ENCODE results near the gene PUS10.
"Not testable (repeated sequence)": the region's sequence is repeated elsewhere in the genome, so short reads cannot be mapped to it uniquely, and the experiment has no call there.

The PUS10 gene

GRCh38 chr2:61016392-61017002 is 1.6 kb downstream of the PUS10 start:
- DNase-seq (ENCODE audit: low read depth, low spot score) = no peak
- Histone ChIP-seq H3K4me3 (peak overlapping the region; percentile 91), H3K36me3 (ENCODE audit: insufficient read depth, low read length) (peaks cover 12% of the 10 kb centered on the region), H3K9me3 (ENCODE audit: low read depth, low read length) (no peaks in the 10 kb centered on the region), H3K9ac (ENCODE audit: insufficient read length) (peak overlapping the region; percentile 90), H3K27ac (peak overlapping the region; percentile 97)
- TF ChIP-seq EZH2 (IDR thresholded peaks at IDR 0.05) (no peak), POLR2AphosphoS5 (IDR thresholded peaks at IDR 0.05; ENCODE audit: borderline replicate concordance, low read depth, low read length) (no peak), FOXP2 (optimal IDR thresholded peaks at IDR 0.05; ENCODE audit: control extremely low read depth, extremely low read length, insufficient read depth) (no peak)

DNA sequence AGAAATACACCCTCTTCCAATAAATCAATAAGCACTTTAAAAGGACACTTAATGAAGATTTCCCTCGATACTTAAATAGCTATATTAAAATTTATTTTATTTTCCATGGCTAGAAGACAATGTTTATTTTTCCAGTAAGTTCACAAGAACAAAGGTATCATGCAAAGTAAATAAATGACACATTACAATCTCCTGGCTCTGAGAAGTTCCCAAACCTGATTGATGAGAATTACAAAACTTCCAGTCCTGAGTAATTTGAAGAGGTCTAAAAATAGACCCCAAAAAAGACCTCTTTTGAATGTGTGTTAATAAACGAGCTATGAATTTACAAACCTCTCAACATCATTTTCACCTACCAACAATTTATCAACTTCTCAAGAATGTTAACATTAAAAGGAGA is 2.1 kb downstream of the PUS10 start:
- no peaks in the 10 kb centered on the region for H3K9me3 ChIP-seq (ENCODE audit: low read depth, low read length)
- H3K9ac ChIP-seq (ENCODE audit: insufficient read length) = peak overlapping the region; percentile 90
- no peak for TF ChIP-seq EZH2 (IDR thresholded peaks at IDR 0.05)
- TF ChIP-seq FOXP2 (optimal IDR thresholded peaks at IDR 0.05; ENCODE audit: control extremely low read depth, extremely low read length, insufficient read depth) = no peak
- TF ChIP-seq POLR2AphosphoS5 (IDR thresholded peaks at IDR 0.05; ENCODE audit: borderline replicate concordance, low read depth, low read length) = no peak
- H3K4me3 ChIP-seq = peak overlapping the region; percentile 91
- no peak for DNase-seq (ENCODE audit: low read depth, low spot score)
- H3K36me3 ChIP-seq (ENCODE audit: insufficient read depth, low read length) = peaks cover 7% of the 10 kb centered on the region
- H3K27ac ChIP-seq = no peak overlapping the region

- Histone ChIP-seq H3K9ac (ENCODE audit: insufficient read length) (no peak overlapping the region), H3K4me3 (no peak overlapping the region), H3K36me3 (ENCODE audit: insufficient read depth, low read length) (no peaks in the 10 kb centered on the region), H3K9me3 (ENCODE audit: low read depth, low read length) (no peaks in the 10 kb centered on the region), H3K27ac (no peak overlapping the region)
- no peak for DNase-seq (ENCODE audit: low read depth, low spot score)
- TF ChIP-seq FOXP2 (optimal IDR thresholded peaks at IDR 0.05; ENCODE audit: control extremely low read depth, extremely low read length, insufficient read depth) (no peak), POLR2AphosphoS5 (IDR thresholded peaks at IDR 0.05; ENCODE audit: borderline replicate concordance, low read depth, low read length) (no peak), EZH2 (IDR thresholded peaks at IDR 0.05) (no peak)
These were observed 3.3 kb downstream of the PUS10 start for GRCh38 chr2:61014763-61015162.

GRCh38 chr2:61013382-61013781 is 4.7 kb downstream of the PUS10 start:
- Histone ChIP-seq H3K27ac (no peak overlapping the region), H3K36me3 (ENCODE audit: insufficient read depth, low read length) (no peaks in the 10 kb centered on the region), H3K9ac (ENCODE audit: insufficient read length) (no peak overlapping the region), H3K4me3 (no peak overlapping the region), H3K9me3 (ENCODE audit: low read depth, low read length) (no peaks in the 10 kb centered on the region)
- no peak for DNase-seq (ENCODE audit: low read depth, low spot score)
- TF ChIP-seq FOXP2 (optimal IDR thresholded peaks at IDR 0.05; ENCODE audit: control extremely low read depth, extremely low read length, insufficient read depth) (no peak), EZH2 (IDR thresholded peaks at IDR 0.05) (no peak), POLR2AphosphoS5 (IDR thresholded peaks at IDR 0.05; ENCODE audit: borderline replicate concordance, low read depth, low read length) (no peak)

GRCh38 chr2:61012303-61012702 is 5.8 kb downstream of the PUS10 start:
- H3K27ac ChIP-seq; DNase-seq (ENCODE audit: low read depth, low spot score); H3K9ac ChIP-seq (ENCODE audit: insufficient read length); H3K36me3 ChIP-seq (ENCODE audit: insufficient read depth, low read length); H3K4me3 ChIP-seq; H3K9me3 ChIP-seq (ENCODE audit: low read depth, low read length): not testable (repeated sequence)

DNA sequence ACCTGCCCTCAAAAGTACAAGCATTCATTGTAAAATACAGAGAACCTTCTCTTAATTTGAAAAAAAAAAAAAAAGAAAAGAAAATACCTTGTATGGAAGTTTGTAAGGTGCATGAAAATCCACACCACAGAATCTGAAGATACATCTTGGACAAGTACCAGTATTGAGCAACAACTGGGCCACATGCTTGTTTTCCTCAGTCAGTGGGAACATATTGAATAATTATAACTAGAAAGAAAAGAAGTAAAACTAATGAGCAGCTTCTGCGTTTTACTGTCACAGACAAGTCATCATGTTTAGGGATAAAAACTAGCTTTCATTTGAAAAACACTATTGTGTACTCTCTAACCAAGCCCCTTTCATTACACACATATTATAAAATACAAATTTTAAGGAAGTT is 6.4 kb downstream of the PUS10 start:
- no peak overlapping the region for H3K27ac ChIP-seq

GRCh38 chr2:61009355-61009754 is 8.7 kb downstream of the PUS10 start:
- Histone ChIP-seq H3K4me3 (no peak overlapping the region), H3K9ac (ENCODE audit: insufficient read length) (no peak overlapping the region), H3K9me3 (ENCODE audit: low read depth, low read length) (no peaks in the 10 kb centered on the region), H3K36me3 (ENCODE audit: insufficient read depth, low read length) (no peaks in the 10 kb centered on the region), H3K27ac (no peak overlapping the region)
- no peak for DNase-seq (ENCODE audit: low read depth, low spot score)
- TF ChIP-seq FOXP2 (optimal IDR thresholded peaks at IDR 0.05; ENCODE audit: control extremely low read depth, extremely low read length, insufficient read depth) (no peak), EZH2 (IDR thresholded peaks at IDR 0.05) (no peak), POLR2AphosphoS5 (IDR thresholded peaks at IDR 0.05; ENCODE audit: borderline replicate concordance, low read depth, low read length) (no peak)

More for the DNA sequence above, 6.4 kb downstream of the PUS10 start:
- TF ChIP-seq FOXP2 (optimal IDR thresholded peaks at IDR 0.05; ENCODE audit: control extremely low read depth, extremely low read length, insufficient read depth) = no peak
- TF ChIP-seq POLR2AphosphoS5 (IDR thresholded peaks at IDR 0.05; ENCODE audit: borderline replicate concordance, low read depth, low read length) = no peak
- no peak for TF ChIP-seq EZH2 (IDR thresholded peaks at IDR 0.05)
- Histone ChIP-seq H3K4me3 (no peak overlapping the region), H3K36me3 (ENCODE audit: insufficient read depth, low read length) (no peaks in the 10 kb centered on the region), H3K9ac (ENCODE audit: insufficient read length) (no peak overlapping the region), H3K9me3 (ENCODE audit: low read depth, low read length) (no peaks in the 10 kb centered on the region)
- DNase-seq (ENCODE audit: low read depth, low spot score) = no peak

GRCh38 chr2:61006486-61007105 is 11.5 kb downstream of the PUS10 start:
- Histone ChIP-seq H3K9me3 (ENCODE audit: low read depth, low read length) (no peaks in the 10 kb centered on the region), H3K9ac (ENCODE audit: insufficient read length) (no peak overlapping the region), H3K4me3 (no peak overlapping the region), H3K27ac (no peak overlapping the region), H3K36me3 (ENCODE audit: insufficient read depth, low read length) (no peaks in the 10 kb centered on the region)
- TF ChIP-seq EZH2 (IDR thresholded peaks at IDR 0.05) (no peak), POLR2AphosphoS5 (IDR thresholded peaks at IDR 0.05; ENCODE audit: borderline replicate concordance, low read depth, low read length) (no peak)
- no peak for DNase-seq (ENCODE audit: low read depth, low spot score)

DNA sequence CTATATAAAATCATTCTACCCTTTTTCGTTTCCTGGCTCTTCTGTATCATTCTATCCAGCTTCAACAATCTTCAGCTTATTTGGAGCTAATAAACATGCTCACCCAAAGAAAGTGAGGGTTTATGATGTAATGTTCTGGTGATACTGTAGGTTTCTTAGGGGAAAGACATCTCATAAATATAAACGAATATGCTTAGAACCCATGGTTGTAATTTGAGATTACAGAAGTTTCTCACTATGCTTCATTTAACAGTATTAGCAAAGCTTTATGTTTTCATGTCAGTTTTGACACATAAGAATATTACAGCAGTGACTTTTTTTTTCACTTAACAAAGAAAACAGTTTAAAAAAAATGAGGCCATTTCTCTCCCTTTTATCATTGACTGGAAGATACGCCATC is 12.3 kb downstream of the PUS10 start:
- H3K9ac ChIP-seq (ENCODE audit: insufficient read length) = no peak overlapping the region
- no peaks in the 10 kb centered on the region for H3K9me3 ChIP-seq (ENCODE audit: low read depth, low read length)
- no peak overlapping the region for H3K27ac ChIP-seq
- no peaks in the 10 kb centered on the region for H3K36me3 ChIP-seq (ENCODE audit: insufficient read depth, low read length)
- TF ChIP-seq FOXP2 (optimal IDR thresholded peaks at IDR 0.05; ENCODE audit: control extremely low read depth, extremely low read length, insufficient read depth) = no peak
- no peak for TF ChIP-seq EZH2 (IDR thresholded peaks at IDR 0.05)
- no peak for TF ChIP-seq POLR2AphosphoS5 (IDR thresholded peaks at IDR 0.05; ENCODE audit: borderline replicate concordance, low read depth, low read length)
- DNase-seq (ENCODE audit: low read depth, low spot score) = no peak
- H3K4me3 ChIP-seq = no peak overlapping the region

Measured in SK-N-MC (cell line).